H1 (cell line): Measurements from ENCODE around the gene COL25A1. TPM values are rescaled to one million over a fixed set of nuclear protein-coding genes. Genes with fewer than 3 reads are reported as not detected.

Source experiments
- CTCF ChIA-PET: fragments of 300-600 bp; sonication (Branson Sonifier 250); formaldehyde crosslinking; loops from one replicate; lab custom pipeline; 2021; ENCODE audit not compliant: partially characterized antibody; lab: Charles Lee
- POLR2A ChIA-PET: fragments of 300-600 bp; sonication (Branson Sonifier 250); formaldehyde crosslinking; loops from one replicate; lab custom pipeline; 2021; ENCODE audit warnings: inconsistent platforms; ENCODE audit not compliant: partially characterized antibody; lab: Charles Lee
- DNase-seq, 2 experiments: peaks; one replicate each; pipeline versions ENCODE4 v3.0.0 to v3.0.0-alpha.2; 2010 to 2022; ENCODE audit warnings: low spot score in 2 of 2, low read depth in 1 of 2, mixed read lengths in 1 of 2
- FAIRE-seq: peaks from 2 replicates; lab custom pipeline; 2011; peaks lifted over from hg19 to GRCh38; lab: Jason Lieb, UNC
- H2AFZ ChIP-seq: 2 replicates; pipeline ENCODE4 v1.8.1; 2012; ENCODE audit warnings: low read length, inconsistent platforms
- H2AK5ac ChIP-seq: 2 replicates; pipeline ENCODE4 v1.6.1; 2013; ENCODE audit warnings: low read depth, low read length
- H2BK120ac ChIP-seq: replicated peaks from 2 replicates; pipeline ENCODE3; 2013; ENCODE audit warnings: low read depth, low read length, inconsistent platforms
- H2BK12ac ChIP-seq: 2 replicates; pipeline ENCODE4 v1.6.1; 2013; ENCODE audit warnings: low read depth, low read length
- H2BK15ac ChIP-seq: 2 replicates; pipeline ENCODE4 v1.6.1; 2013; ENCODE audit warnings: low read length
- H2BK20ac ChIP-seq: 2 replicates; pipeline ENCODE4 v1.6.1; 2013; ENCODE audit warnings: low read length
- H2BK5ac ChIP-seq: 2 replicates; pipeline ENCODE4 v1.6.1; 2013; ENCODE audit warnings: low read depth, low read length
- H3K14ac ChIP-seq: 2 replicates; pipeline ENCODE4 v1.6.1; 2013; ENCODE audit warnings: inconsistent platforms; ENCODE audit not compliant: insufficient read length
- H3K18ac ChIP-seq: 2 replicates; pipeline ENCODE4 v1.6.1; 2013; ENCODE audit warnings: low read length; ENCODE audit errors: extremely low read depth
- H3K23ac ChIP-seq: 2 replicates; pipeline ENCODE4 v1.6.1; 2013; ENCODE audit warnings: inconsistent platforms; ENCODE audit not compliant: insufficient read length
- H3K23me2 ChIP-seq: 2 replicates; pipeline ENCODE4 v1.6.1; 2013; ENCODE audit warnings: low read depth, low read length
- H3K27ac ChIP-seq: 2 replicates; pipeline ENCODE4 v1.6.1; 2011; ENCODE audit warnings: low read depth, low read length, inconsistent platforms
- H3K27me3 ChIP-seq, 4 experiments: replicated peaks in 1 of 4; 1 replicate in 1 of 4; 2 replicates in 3 of 4; pipeline versions ENCODE4 v1.6.1 to v1.8.1; 2011 to 2013; ENCODE audit warnings: low read length in 3 of 4, mild to moderate bottlenecking in 3 of 4, inconsistent platforms in 2 of 4, mixed read lengths in 2 of 4, moderate library complexity in 1 of 4; ENCODE audit not compliant: control insufficient read depth in 3 of 4, insufficient read depth in 3 of 4; ENCODE audit errors: extremely low read depth in 1 of 4
- H3K36me3 ChIP-seq, 4 experiments: 2 replicates each; pipeline versions ENCODE4 v1.6.1 to v1.8.1; 2011 to 2013; ENCODE audit warnings: mild to moderate bottlenecking in 4 of 4, low read length in 3 of 4, moderate library complexity in 2 of 4, control low read depth in 1 of 4, inconsistent platforms in 1 of 4; ENCODE audit not compliant: insufficient read depth in 4 of 4, control insufficient read depth in 2 of 4
- H3K4ac ChIP-seq: replicated peaks from 2 replicates; pipeline ENCODE3; 2013; ENCODE audit warnings: low read length, low read depth, mixed read lengths, inconsistent platforms; ENCODE audit not compliant: insufficient read length
- H3K4me1 ChIP-seq, 4 experiments: replicated peaks in 1 of 4; 1 replicate in 1 of 4; 2 replicates in 3 of 4; pipeline versions ENCODE4 v1.6.1 to v1.8.1; 2011 to 2013; ENCODE audit warnings: low read length in 3 of 4, inconsistent platforms in 2 of 4, mixed read lengths in 1 of 4; ENCODE audit not compliant: insufficient read depth in 4 of 4, control insufficient read depth in 3 of 4
- H3K4me2 ChIP-seq, 2 experiments: 2 replicates each; pipeline versions ENCODE4 v1.6.1 to v1.8.1; 2011 to 2013; ENCODE audit warnings: low read depth in 2 of 2, low read length in 2 of 2, control low read depth in 1 of 2, inconsistent platforms in 1 of 2, mild to moderate bottlenecking in 1 of 2; ENCODE audit not compliant: insufficient read depth in 1 of 2
- H3K4me3 ChIP-seq, 4 experiments: fragments of 200-600, 300-600 bp in 1 of 4; sonication (generic), shearing (Covaris generic), sonication (Bioruptor Twin) in 1 of 4; 2 replicates each; pipeline versions ENCODE4 v1.5.1 to v1.8.1; 2011 to 2016; ENCODE audit warnings: low read length in 4 of 4, low read depth in 3 of 4, control low read depth in 2 of 4, inconsistent platforms in 2 of 4, mild to moderate bottlenecking in 2 of 4, mixed read lengths in 1 of 4, moderate library complexity in 1 of 4; ENCODE audit not compliant: insufficient read depth in 2 of 4; ENCODE audit errors: extremely low read depth in 1 of 4
- H3K56ac ChIP-seq: replicated peaks from 2 replicates; pipeline ENCODE3; 2013; ENCODE audit warnings: low read depth, mild to moderate bottlenecking, mixed read lengths, low read length, inconsistent platforms; ENCODE audit not compliant: insufficient read length
- H3K79me1 ChIP-seq: 2 replicates; pipeline ENCODE4 v1.6.1; 2013; ENCODE audit warnings: low read depth, low read length, control low read depth
- H3K79me2 ChIP-seq, 2 experiments: 2 replicates each; pipeline versions ENCODE4 v1.6.1 to v1.8.1; 2012 to 2013; ENCODE audit warnings: low read length in 2 of 2, mild to moderate bottlenecking in 2 of 2, inconsistent platforms in 1 of 2; ENCODE audit not compliant: insufficient read depth in 2 of 2, control insufficient read depth in 1 of 2
- H3K9ac ChIP-seq, 4 experiments: replicated peaks in 1 of 4; 1 replicate in 1 of 4; 2 replicates in 3 of 4; pipeline versions ENCODE4 v1.6.1 to v1.8.1; 2011 to 2013; ENCODE audit warnings: low read depth in 3 of 4, low read length in 3 of 4, control low read depth in 2 of 4, mild to moderate bottlenecking in 2 of 4, moderate library complexity in 2 of 4, inconsistent platforms in 1 of 4; ENCODE audit errors: extremely low read depth in 1 of 4
- H3K9me3 ChIP-seq, 2 experiments: 2 replicates each; pipeline versions ENCODE4 v1.6.1 to v1.8.1; 2012 to 2013; ENCODE audit warnings: mild to moderate bottlenecking in 2 of 2, moderate library complexity in 2 of 2, control low read depth in 1 of 2, inconsistent platforms in 1 of 2, low read depth in 1 of 2, low read length in 1 of 2, mixed read lengths in 1 of 2; ENCODE audit not compliant: insufficient read depth in 2 of 2
- H4K20me1 ChIP-seq, 2 experiments: replicated peaks in 1 of 2; 2 replicates each; pipeline versions ENCODE3 to v1.8.1; 2011 to 2013; ENCODE audit warnings: inconsistent platforms in 2 of 2, low read length in 2 of 2, mild to moderate bottlenecking in 1 of 2; ENCODE audit not compliant: insufficient read depth in 2 of 2, control insufficient read depth in 1 of 2
- H4K5ac ChIP-seq: 2 replicates; pipeline ENCODE4 v1.6.1; 2013; ENCODE audit warnings: low read length, low read depth, mixed read lengths, inconsistent platforms; ENCODE audit not compliant: insufficient read length
- H4K8ac ChIP-seq: 2 replicates; pipeline ENCODE4 v1.8.0; 2013; ENCODE audit warnings: mild to moderate bottlenecking, moderate library complexity, low read length, inconsistent platforms; ENCODE audit not compliant: insufficient read depth; ENCODE audit errors: extremely low read depth
- H4K91ac ChIP-seq: replicated peaks from 2 replicates; pipeline ENCODE3; 2013; ENCODE audit warnings: low read length, mixed read lengths, inconsistent platforms; ENCODE audit not compliant: insufficient read length
- ATF3 ChIP-seq: IDR thresholded peaks from 2 replicates; pipeline ENCODE4 v1.6.1; 2011; ENCODE audit warnings: low read depth, mild to moderate bottlenecking, low read length; ENCODE audit not compliant: insufficient read depth
- CBX8 ChIP-seq: fragments of 300-800, 300-1000 bp; sonication (generic); IDR thresholded peaks from 2 replicates; pipeline ENCODE4 v1.7.1; 2016; ENCODE audit warnings: low read depth, low read length, borderline replicate concordance
- CHD1 ChIP-seq: IDR thresholded peaks from 2 replicates; pipeline ENCODE4 v1.6.1; 2012; ENCODE audit warnings: low read depth, low read length, improper control_type of control experiment
- CREB1 ChIP-seq: IDR thresholded peaks from 2 replicates; pipeline ENCODE4 v1.6.1; 2012; ENCODE audit warnings: inconsistent platforms
- POLR2A ChIP-seq, 2 experiments: IDR thresholded peaks; 1 replicate in 1 of 2; 2 replicates in 1 of 2; pipeline ENCODE4 v1.6.1; 2011; ENCODE audit warnings: low read depth in 2 of 2, low read length in 2 of 2, mild to moderate bottlenecking in 2 of 2; ENCODE audit errors: control extremely low read depth in 1 of 2
- POLR2AphosphoS5 ChIP-seq: IDR thresholded peaks from 2 replicates; pipeline ENCODE4 v1.6.1; 2011; ENCODE audit warnings: low read depth, low read length
- RBBP5 ChIP-seq: IDR thresholded peaks from 2 replicates; pipeline ENCODE4 v1.7.1; 2012; ENCODE audit warnings: low read depth, mild to moderate bottlenecking, inconsistent platforms, low read length, moderate library complexity, borderline replicate concordance
- RFX5 ChIP-seq: IDR thresholded peaks from 2 replicates; pipeline ENCODE4 v1.6.1; 2011; ENCODE audit warnings: low read depth, low read length, improper control_type of control experiment, borderline replicate concordance
- RXRA ChIP-seq: IDR thresholded peaks from 2 replicates; pipeline ENCODE4 v1.6.1; 2011; ENCODE audit warnings: low read depth, mild to moderate bottlenecking, low read length, moderate library complexity; ENCODE audit not compliant: insufficient read depth
- SAP30 ChIP-seq: fragments of 300-600 bp; sonication (generic); IDR thresholded peaks from 2 replicates; pipeline ENCODE4 v1.7.1; 2012; ENCODE audit warnings: low read length, moderate library complexity, mild to moderate bottlenecking, inconsistent platforms; ENCODE audit not compliant: insufficient read depth, insufficient replicate concordance
- SIN3A ChIP-seq, 2 experiments: IDR thresholded peaks in 1 of 2; conservative IDR thresholded peaks in 1 of 2; 2 replicates each; pipeline ENCODE4 v1.6.1; 2011 to 2012; ENCODE audit warnings: low read length in 2 of 2, improper control_type of control experiment in 1 of 2, low read depth in 1 of 2, mild to moderate bottlenecking in 1 of 2
- SIX5 ChIP-seq: IDR thresholded peaks from 2 replicates; pipeline ENCODE4 v1.6.1; 2011; ENCODE audit warnings: mild to moderate bottlenecking, low read depth, low read length
- SP1 ChIP-seq: IDR thresholded peaks from 2 replicates; pipeline ENCODE4 v1.6.1; 2011; ENCODE audit warnings: low read depth, low read length
- SP2 ChIP-seq: IDR thresholded peaks from 2 replicates; pipeline ENCODE4 v1.6.1; 2012; ENCODE audit warnings: mild to moderate bottlenecking, low read length, inconsistent platforms
- TBP ChIP-seq: IDR thresholded peaks from 2 replicates; pipeline ENCODE4 v1.6.1; 2011; ENCODE audit warnings: low read depth, low read length, improper control_type of control experiment
- ZNF274 ChIP-seq: IDR thresholded peaks from 2 replicates; pipeline ENCODE4 v1.7.0; 2012; ENCODE audit warnings: low read length, borderline replicate concordance; ENCODE audit errors: extremely low read depth
- WGBS, 2 experiments: shearing (Covaris generic) in 1 of 2; methylation state at CpG; one replicate each; pipeline versions ENCODE4 v1.1.6 to v1.1.7; 2013 to 2015; ENCODE audit warnings: low lambda C conversion rate in 2 of 2, mixed read lengths in 2 of 2, inconsistent platforms in 1 of 2, low coverage in 1 of 2, missing lambda C conversion rate in 1 of 2; ENCODE audit not compliant: insufficient replicate concordance in 2 of 2, insufficient coverage in 1 of 2, insufficient read length in 1 of 2; ENCODE audit errors: extremely low coverage in 1 of 2, missing lambda C conversion rate in 1 of 2; 5-methylcytosine and 5-hydroxymethylcytosine counted together
- polyA plus RNA-seq, 7 experiments: library from polyadenylated mRNA; depleted of rRNA in 3 of 7; stranded (reverse) in 5 of 7; unstranded in 2 of 7; fragments of >200 nt in 5 of 7; fragments of 200-250 nt in 2 of 7; gene quantifications; 1 replicate in 5 of 7; 2 replicates in 1 of 7; 4 replicates in 1 of 7; pipeline versions ENCODE4 v1.2.1 to v1.2.3, GENCODE V29; 2011 to 2013; ENCODE audit warnings: missing spikeins in 2 of 7, mixed read lengths in 2 of 7
- total RNA-seq: library from RNA; stranded (reverse); fragmentation: NEBNext Ultra II Directional; extraction: Animal tissue kit (Norgen Biotek cat#: 25700); gene quantifications from 2 replicates; pipeline ENCODE4 v1.2.1, GENCODE V29; 2021

The COL25A1 gene
- total and polyA plus RNA-seq, 2 of the 8 experiments (the other 6 are each of a cell fraction or from before 2014, with no cell fraction given), result 1.1 to 8.3 TPM

- ChIA-PET CTCF (no interaction called here), POLR2A (no interaction called here)
- no peaks in the 10 kb centered on the region; the same call in 1 of the 2 replicates for H3K23me2 ChIP-seq
- H2BK12ac ChIP-seq, result no peak overlapping the region
- H2BK120ac ChIP-seq, result no peak overlapping the region
- no peak for FAIRE-seq
- H2BK20ac ChIP-seq, result no peak overlapping the region
- H2AK5ac ChIP-seq, result no peak overlapping the region
- no peaks in the 10 kb centered on the region for H3K36me3 ChIP-seq
- H3K9me3 ChIP-seq, result no peaks in the 10 kb centered on the region
- no peak overlapping the region for H3K23ac ChIP-seq
- no peak overlapping the region for H3K56ac ChIP-seq
- H3K27ac ChIP-seq, result no peak overlapping the region
- H3K27me3 ChIP-seq, result no peaks in the 10 kb centered on the region
- H4K8ac ChIP-seq, result no peak overlapping the region
- no peak overlapping the region for H2AFZ ChIP-seq
- no peak overlapping the region for H4K5ac ChIP-seq
- H3K79me2 ChIP-seq, result no peaks in the 10 kb centered on the region
- no peak overlapping the region for H4K91ac ChIP-seq
- H3K4me2 ChIP-seq, result no peak overlapping the region
- H3K4me1 ChIP-seq, result no peaks in the 10 kb centered on the region
- no peaks in the 10 kb centered on the region for H4K20me1 ChIP-seq
- no peak overlapping the region for H3K4me3 ChIP-seq
- H3K9ac ChIP-seq, result no peak overlapping the region
- WGBS, 2 experiments, result 0% methylated on average over 1 of the region's 1 CpG; no CpG with 5 or more reads in 1 of the 2 experiments
- H3K18ac ChIP-seq, result no peak overlapping the region
- no peak overlapping the region for H3K14ac ChIP-seq
- no peak overlapping the region for H2BK15ac ChIP-seq
- no peak overlapping the region for H2BK5ac ChIP-seq
- H3K79me1 ChIP-seq, result no peaks in the 10 kb centered on the region
- no peak for DNase-seq
- no peak overlapping the region for H3K4ac ChIP-seq
- TF ChIP-seq ZNF274 (no peak), SP2 (no peak), POLR2A (IDR thresholded peaks at IDR 0.05; ENCODE audit: control extremely low read depth in 1 of 2, low read depth in 2 of 2, low read length in 2 of 2) (no peak), POLR2AphosphoS5 (no peak), SIN3A (conservative IDR thresholded peaks at IDR 0.05 in 1 of 2, IDR thresholded peaks at IDR 0.05 in 1 of 2; ENCODE audit: low read depth in 1 of 2, low read length in 2 of 2) (no peak), SIX5 (no peak), RFX5 (no peak), CREB1 (no peak), TBP (no peak), SAP30 (no peak), ATF3 (no peak), SP1 (no peak), CHD1 (no peak), CBX8 (no peak), RXRA (no peak), RBBP5 (no peak)
Observed at GRCh38 chr4:108971473-108971872, 331.0 kb downstream of the COL25A1 start.
